ENCODE measurements around the gene DOK7. TPM values are rescaled to one million over a fixed set of nuclear protein-coding genes. Genes with fewer than 3 reads are reported as not detected.

Gene DOK7
- total RNA-seq, 1 experiment from 2014 or later: 0.26 TPM

- H3T11ph ChIP-seq (ENCODE audit: low read length): no peak overlapping the region
- no peak overlapping the region for H4K8ac ChIP-seq (replicated peaks; ENCODE audit: insufficient read length, low read depth, low read length)
- no peak overlapping the region for H3K23ac ChIP-seq (ENCODE audit: insufficient read length, low read depth, low read length)
- H4K5ac ChIP-seq (ENCODE audit: insufficient read length, low read depth, low read length): no peak overlapping the region
- H3K27me3 ChIP-seq (ENCODE audit: insufficient read depth, low read length): no peaks in the 10 kb centered on the region; the same call in 1 of the 2 replicates
- no peak overlapping the region for H3K9ac ChIP-seq (ENCODE audit: extremely low read depth, insufficient read length, low read length)
- no peak overlapping the region for H2BK120ac ChIP-seq (ENCODE audit: low read depth, low read length, poor library complexity, severe bottlenecking)
- Mint-ChIP-seq H3K4me1 (peaks cover 0 to 6% of the 10 kb centered on the region in 2 experiments; a peak in 1 of 4 replicates), H3K27ac (no peak overlapping the region), H3K4me3 (no peak overlapping the region), H3K9me3 (no peaks in the 10 kb centered on the region; a peak in 2 of 5 replicates), H3K27me3 (ENCODE audit: low read depth) (peaks cover 62% of the 10 kb centered on the region), H3K36me3 (ENCODE audit: insufficient read depth in 1 of 3, low read depth in 3 of 3) (peaks cover 4 to 18% (median 5%) of the 10 kb centered on the region in 3 experiments)
- no peaks in the 10 kb centered on the region for H3K79me1 ChIP-seq (ENCODE audit: insufficient read depth, low read depth, low read length, poor library complexity, severe bottlenecking)
- no peak overlapping the region for H2BK12ac ChIP-seq (ENCODE audit: insufficient read length, low read depth, low read length)
- H4K20me1 ChIP-seq (ENCODE audit: control insufficient read depth, insufficient read depth, insufficient read length): no peaks in the 10 kb centered on the region
- H3K4me1 ChIP-seq (ENCODE audit: insufficient read depth, low read length): no peaks in the 10 kb centered on the region
- H3K18ac ChIP-seq (ENCODE audit: insufficient read length, low read depth, low read length): no peak overlapping the region
- H3K27ac ChIP-seq (ENCODE audit: insufficient read length, low read depth, low read length): no peak overlapping the region
- no CpG with 5 or more reads among the region's 12 CpGs for WGBS (ENCODE audit: extremely low coverage, insufficient read length, low lambda C conversion rate)
- DNase-seq: no peak
- H4K91ac ChIP-seq (ENCODE audit: insufficient read length, low read depth, low read length): no peak overlapping the region
- no peaks in the 10 kb centered on the region for H3K23me2 ChIP-seq (ENCODE audit: insufficient read length, low read depth, low read length, poor library complexity, severe bottlenecking)
- H3K56ac ChIP-seq (ENCODE audit: insufficient read length, low read depth, low read length): no peak overlapping the region
- no peak overlapping the region for H2AK5ac ChIP-seq (ENCODE audit: insufficient read length, low read length)
- no peaks in the 10 kb centered on the region for H3K9me3 ChIP-seq (ENCODE audit: control insufficient read depth, low read depth, low read length)
- no peak for TF ChIP-seq CTCF (conservative IDR thresholded peaks at IDR 0.05)
- no peak overlapping the region for H2BK5ac ChIP-seq (ENCODE audit: insufficient read length, low read length)
- H2AFZ ChIP-seq (ENCODE audit: low read length): no peak overlapping the region
- no peaks in the 10 kb centered on the region for H3K79me2 ChIP-seq (ENCODE audit: insufficient read depth, low read length)
- no peak overlapping the region for H3K4me2 ChIP-seq (ENCODE audit: insufficient read depth, insufficient read length, low read length)
- H3K4ac ChIP-seq (ENCODE audit: low read depth, low read length): no peak overlapping the region
- no peak overlapping the region for H3K14ac ChIP-seq (ENCODE audit: insufficient read depth, low read length)
- H2BK20ac ChIP-seq (ENCODE audit: low read depth, low read length, poor library complexity, severe bottlenecking): no peak overlapping the region
- no peak overlapping the region for H2BK15ac ChIP-seq (ENCODE audit: low read depth, low read length)
These were observed 36.6 kb downstream of the DOK7 start for GRCh38 chr4:3499710-3500109.

All from H9 (cell line).